Natural killer cell (primary cell): Measurements from ENCODE around the gene PRPSAP2. TPM values are rescaled to one million over a fixed set of nuclear protein-coding genes. Genes with fewer than 3 reads are reported as not detected.

Source experiments
- ATAC-seq, 3 donors: fragments of 150-1000 bp in 2 of 3; fragments of 200-7000 bp in 1 of 3; cut with Tn5 transposase; 1 replicate in 1 of 3; 2 replicates in 2 of 3; pipeline ENCODE4 v1.10.0; 2021; ENCODE audit warnings: mild to moderate bottlenecking in 2 of 3, moderate library complexity in 2 of 3
- DNase-seq, 2 donors: peaks; one replicate each; pipeline versions ENCODE4 v3.0.0 to v3.0.0-alpha.2; 2013 to 2021; ENCODE audit warnings: mixed read lengths in 1 of 2
- H3K27ac ChIP-seq: one replicate; pipeline ENCODE4 v1.5.1; 2013; ENCODE audit warnings: mild to moderate bottlenecking, low read length
- H3K27me3 ChIP-seq: one replicate; pipeline ENCODE4 v1.6.1; 2013; ENCODE audit warnings: low read length; ENCODE audit not compliant: control insufficient read depth, insufficient read depth
- H3K36me3 ChIP-seq: one replicate; pipeline ENCODE4 v1.6.1; 2013; ENCODE audit warnings: low read length; ENCODE audit not compliant: control insufficient read depth, insufficient read depth
- H3K4me1 ChIP-seq: one replicate; pipeline ENCODE4 v1.6.1; 2013; ENCODE audit warnings: low read length; ENCODE audit not compliant: control insufficient read depth, insufficient read depth
- H3K4me3 ChIP-seq: one replicate; pipeline ENCODE4 v1.5.1; 2013; ENCODE audit warnings: low read length
- H3K9me3 ChIP-seq: one replicate; pipeline ENCODE4 v1.6.1; 2013; ENCODE audit warnings: low read length; ENCODE audit not compliant: control insufficient read depth, insufficient read depth
- H3K27ac Mint-ChIP-seq, 2 donors: one replicate each; pipeline ENCODE4 v1.8.0; 2022; ENCODE audit warnings: mild to moderate bottlenecking in 2 of 2, mixed read lengths in 2 of 2, moderate library complexity in 1 of 2
- H3K27me3 Mint-ChIP-seq, 2 donors: one replicate each; pipeline ENCODE4 v1.8.0; 2022; ENCODE audit warnings: low read depth in 2 of 2, mixed read lengths in 2 of 2
- H3K36me3 Mint-ChIP-seq: one replicate; pipeline ENCODE4 v1.8.0; 2022; ENCODE audit warnings: mixed read lengths
- H3K4me1 Mint-ChIP-seq, 2 donors: one replicate each; pipeline ENCODE4 v1.8.0; 2022; ENCODE audit warnings: mixed read lengths in 2 of 2
- H3K4me3 Mint-ChIP-seq: one replicate; pipeline ENCODE4 v1.8.0; 2022; ENCODE audit warnings: mild to moderate bottlenecking, moderate library complexity, mixed read lengths
- H3K9me3 Mint-ChIP-seq, 2 donors: one replicate each; pipeline ENCODE4 v1.8.0; 2022; ENCODE audit warnings: mixed read lengths in 2 of 2
- CTCF ChIP-seq: fragments of 200-600 bp; IDR thresholded peaks from one replicate; pipeline ENCODE4 v1.8.0; 2022; ENCODE audit warnings: antibody characterized with exemption
- WGBS: methylation state at CpG from one replicate; pipeline ENCODE4 v1.1.7; 2013; ENCODE audit warnings: missing lambda C conversion rate; ENCODE audit not compliant: insufficient coverage; 5-methylcytosine and 5-hydroxymethylcytosine counted together
- intact Hi-C: fragments of 100-400 bp; cut with micrococcal nuclease; formaldehyde crosslinking; loops from one replicate; pipeline ENCODE4 v1.14.2; 2022
- total RNA-seq, 4 donors: library from RNA; stranded (reverse); fragments of 120-200 nt in 1 of 4; gene quantifications; one replicate each; pipeline versions ENCODE4 v1.2.3 to v1.2.4, GENCODE V29; 2013 to 2022

The PRPSAP2 gene
- total RNA-seq, 3 donors from 2014 or later (not counting 1 experiment from before 2014, with no cell fraction given): 33.4 to 48.2 (median 33.8) TPM

- H3K4me3 ChIP-seq: no peak overlapping the region
- 72% methylated on average over 14 of the region's 14 CpGs for WGBS
- TF ChIP-seq CTCF: no peak
- peaks cover 9% of the 10 kb centered on the region for H3K36me3 Mint-ChIP-seq
- peak overlapping the region; percentile 75 to 78 for H3K27ac Mint-ChIP-seq
- intact Hi-C loops: no loop called here
- H3K36me3 ChIP-seq: peaks cover 20% of the 10 kb centered on the region
- H3K27me3 ChIP-seq: no peaks in the 10 kb centered on the region
- no peaks in the 10 kb centered on the region for H3K4me1 ChIP-seq
- DNase-seq (no peak), ATAC-seq (peak in 2 of 3 donors; percentile 46 to 51)
- no peak overlapping the region for H3K4me3 Mint-ChIP-seq
- no peaks in the 10 kb centered on the region for H3K9me3 ChIP-seq
- peaks cover 11 to 12% of the 10 kb centered on the region in 2 donors for H3K4me1 Mint-ChIP-seq
- H3K27me3 Mint-ChIP-seq: peaks cover 0 to 6% of the 10 kb centered on the region in 2 donors
- no peaks in the 10 kb centered on the region for H3K9me3 Mint-ChIP-seq
- H3K27ac ChIP-seq: no peak overlapping the region
These were observed 75.4 kb downstream of the PRPSAP2 start for GRCh38 chr17:18933102-18934058.

- Histone ChIP-seq H3K9me3 (no peaks in the 10 kb centered on the region), H3K36me3 (no peaks in the 10 kb centered on the region), H3K27me3 (no peaks in the 10 kb centered on the region), H3K4me3 (no peak overlapping the region), H3K4me1 (no peaks in the 10 kb centered on the region), H3K27ac (no peak overlapping the region)
- H3K27me3 Mint-ChIP-seq: peaks cover 0 to 16% of the 10 kb centered on the region in 2 donors
- no peak overlapping the region for H3K4me3 Mint-ChIP-seq
- intact Hi-C loops: no loop called here
- no peak for TF ChIP-seq CTCF
- no peak overlapping the region for H3K27ac Mint-ChIP-seq
- WGBS: 95% methylated on average over 6 of the region's 8 CpGs
- H3K36me3 Mint-ChIP-seq: no peaks in the 10 kb centered on the region
- ATAC-seq (no peak), DNase-seq (no peak)
- no peaks in the 10 kb centered on the region for H3K9me3 Mint-ChIP-seq
- peaks cover under 1 to 1% of the 10 kb centered on the region in 2 donors for H3K4me1 Mint-ChIP-seq
These were observed 80.2 kb downstream of the PRPSAP2 start for GRCh38 chr17:18937981-18938691.

- no peaks in the 10 kb centered on the region for H3K4me1 Mint-ChIP-seq
- Histone ChIP-seq H3K4me3 (no peak overlapping the region), H3K27ac (no peak overlapping the region), H3K27me3 (no peaks in the 10 kb centered on the region), H3K36me3 (no peaks in the 10 kb centered on the region), H3K4me1 (no peaks in the 10 kb centered on the region), H3K9me3 (no peaks in the 10 kb centered on the region)
- intact Hi-C loops: no loop called here
- WGBS: 100% methylated on average over 1 of the region's 2 CpGs
- H3K36me3 Mint-ChIP-seq: no peaks in the 10 kb centered on the region
- no peak for DNase-seq
- no peak overlapping the region for H3K4me3 Mint-ChIP-seq
- peaks cover 0 to 16% of the 10 kb centered on the region in 2 donors for H3K27me3 Mint-ChIP-seq
- H3K27ac Mint-ChIP-seq: no peak overlapping the region
- no peak for TF ChIP-seq CTCF
- no peaks in the 10 kb centered on the region for H3K9me3 Mint-ChIP-seq
- ATAC-seq: no peak
These were observed 80.7 kb downstream of the PRPSAP2 start for GRCh38 chr17:18938692-18939023.
